ENCODE measurements around the gene DNAJC1. TPM values are rescaled to one million over a fixed set of nuclear protein-coding genes. Genes with fewer than 3 reads are reported as not detected.

The DNAJC1 gene
- total and polyA plus RNA-seq, 2 of the 8 experiments (the other 6 are each of a cell fraction or from before 2014, with no cell fraction given), result 6.8 to 14.8 TPM

DNA sequence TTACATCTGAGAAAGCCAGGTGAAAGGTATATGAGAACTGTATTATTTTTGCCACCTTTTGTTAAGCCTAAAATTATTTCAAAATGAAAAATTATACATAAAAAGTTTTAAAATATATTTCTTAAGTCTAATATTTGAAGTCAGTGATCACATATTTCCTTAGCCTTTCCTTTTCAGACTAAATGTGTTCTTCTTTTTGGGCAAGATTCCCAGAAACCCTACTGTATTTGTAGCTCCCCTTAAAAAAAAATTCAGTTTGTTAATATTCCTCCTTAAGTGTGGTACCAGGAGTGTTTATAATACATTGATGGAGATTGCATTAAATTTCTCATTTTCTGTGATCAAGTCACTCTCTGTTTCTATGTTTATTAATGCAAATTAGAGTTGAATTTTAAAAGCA, 22.8 kb downstream of the DNAJC1 start (continued):
- no peak for TF ChIP-seq CHD7 (IDR thresholded peaks at IDR 0.05; ENCODE audit: insufficient replicate concordance, low read length)
- no peak for TF ChIP-seq CHD2 (IDR thresholded peaks at IDR 0.05; ENCODE audit: low read length)
- no peak for TF ChIP-seq TAF7 (optimal IDR thresholded peaks at IDR 0.05; ENCODE audit: borderline replicate concordance, low read depth, low read length)
- no peak for TF ChIP-seq RFX5 (IDR thresholded peaks at IDR 0.05; ENCODE audit: borderline replicate concordance, low read depth, low read length)
- no peak for TF ChIP-seq HDAC6 (IDR thresholded peaks at IDR 0.05; ENCODE audit: low read depth, low read length)
- no peak for TF ChIP-seq SRF (IDR thresholded peaks at IDR 0.05; ENCODE audit: low read depth, low read length)
